ENCODE measurements around the gene KRTAP1-1.
"Not testable (repeated sequence)": the region's sequence is repeated elsewhere in the genome, so short reads cannot be mapped to it uniquely, and the experiment has no call there.

DNA sequence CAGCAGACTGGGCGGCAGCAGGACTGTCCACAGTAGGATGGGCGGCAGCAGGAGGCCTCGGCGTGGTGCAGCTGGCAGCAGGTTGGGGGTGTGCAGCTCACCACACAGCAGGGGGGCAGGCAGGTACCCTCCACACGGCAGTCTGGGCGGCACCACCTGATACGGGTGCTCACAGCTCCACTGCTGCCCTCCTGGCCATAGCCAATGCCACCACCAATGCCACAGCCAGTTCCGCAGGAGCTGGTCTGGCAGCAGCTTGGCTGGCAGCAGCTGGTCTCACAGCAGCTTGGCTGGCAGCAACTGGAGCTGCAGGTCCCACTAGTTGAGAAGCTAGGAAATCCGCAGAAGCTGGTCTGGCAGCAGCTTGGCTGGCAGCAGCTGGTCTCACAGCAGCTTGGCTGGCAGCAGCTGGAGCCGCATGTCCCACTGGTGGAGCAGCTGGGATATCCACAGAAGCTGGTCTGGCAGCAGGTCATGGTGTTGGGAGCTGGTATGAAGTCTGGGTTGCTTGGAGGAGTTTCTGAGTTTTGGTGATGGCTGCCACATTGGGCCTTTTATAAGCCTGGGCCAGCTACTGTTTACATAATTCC lies 6.8 kb downstream of the KRTAP1-1 start, which contains the start of gene KRTAP1-3:
- TF ChIP-seq, protein P1, sequence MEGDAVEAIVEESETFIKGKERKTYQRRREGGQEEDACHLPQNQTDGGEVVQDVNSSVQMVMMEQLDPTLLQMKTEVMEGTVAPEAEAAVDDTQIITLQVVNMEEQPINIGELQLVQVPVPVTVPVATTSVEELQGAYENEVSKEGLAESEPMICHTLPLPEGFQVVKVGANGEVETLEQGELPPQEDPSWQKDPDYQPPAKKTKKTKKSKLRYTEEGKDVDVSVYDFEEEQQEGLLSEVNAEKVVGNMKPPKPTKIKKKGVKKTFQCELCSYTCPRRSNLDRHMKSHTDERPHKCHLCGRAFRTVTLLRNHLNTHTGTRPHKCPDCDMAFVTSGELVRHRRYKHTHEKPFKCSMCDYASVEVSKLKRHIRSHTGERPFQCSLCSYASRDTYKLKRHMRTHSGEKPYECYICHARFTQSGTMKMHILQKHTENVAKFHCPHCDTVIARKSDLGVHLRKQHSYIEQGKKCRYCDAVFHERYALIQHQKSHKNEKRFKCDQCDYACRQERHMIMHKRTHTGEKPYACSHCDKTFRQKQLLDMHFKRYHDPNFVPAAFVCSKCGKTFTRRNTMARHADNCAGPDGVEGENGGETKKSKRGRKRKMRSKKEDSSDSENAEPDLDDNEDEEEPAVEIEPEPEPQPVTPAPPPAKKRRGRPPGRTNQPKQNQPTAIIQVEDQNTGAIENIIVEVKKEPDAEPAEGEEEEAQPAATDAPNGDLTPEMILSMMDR (IDR thresholded peaks at IDR 0.05 in 8 of 11, conservative IDR thresholded peaks at IDR 0.05 in 3 of 11) = not testable (repeated sequence)
- TF ChIP-seq POLR2AphosphoS5, POLR2A (IDR thresholded peaks at IDR 0.05): not testable (repeated sequence)
